GM21390 (cell line): ENCODE data around the gene THEM4.

ENCODE experiments used
- ATAC-seq: cut with Tn5 transposase; IDR thresholded peaks from one replicate; pipeline ENCODE4 v1.9.1; 2021; ENCODE audit not compliant: unreplicated experiment

Gene THEM4

GRCh38 chr1:151839082-151839412 lies 70.3 kb downstream of the THEM4 start:
- ATAC-seq, result no peak

- ATAC-seq, result no peak
Measured at GRCh38 chr1:151838222-151839081, 70.9 kb downstream of the THEM4 start.

- no peak for ATAC-seq
Measured at GRCh38 chr1:151837884-151838221, 71.5 kb downstream of the THEM4 start.

- no peak for ATAC-seq
Measured at GRCh38 chr1:151837197-151837596, 72.1 kb downstream of the THEM4 start.

- no peak for ATAC-seq
Measured at GRCh38 chr1:151835596-151835995, 73.7 kb downstream of the THEM4 start.

- ATAC-seq, result no peak
Measured at GRCh38 chr1:151834239-151834638, 75.1 kb downstream of the THEM4 start.

- ATAC-seq, result no peak
Measured at GRCh38 chr1:151833172-151833900, 76.0 kb downstream of the THEM4 start.

GRCh38 chr1:151832318-151832980 lies 76.9 kb downstream of the THEM4 start:
- no peak for ATAC-seq

- no peak for ATAC-seq
Measured at GRCh38 chr1:151831605-151832004, 77.7 kb downstream of the THEM4 start, which contains the start of gene RORC. TSS of gene RORC (minus strand) at chr1:151831802. CDS start at chr1:151831764, 38 bp downstream.

GRCh38 chr1:151831256-151831591 lies 78.1 kb downstream of the THEM4 start:
- ATAC-seq, result no peak

- ATAC-seq, result no peak
Measured at GRCh38 chr1:151830055-151830454, 79.3 kb downstream of the THEM4 start.

GRCh38 chr1:151829352-151830046 lies 79.8 kb downstream of the THEM4 start:
- ATAC-seq, result no peak

- no peak for ATAC-seq
Measured at GRCh38 chr1:151828921-151829320, 80.4 kb downstream of the THEM4 start.

- no peak for ATAC-seq
Measured at GRCh38 chr1:151827853-151828252, 81.5 kb downstream of the THEM4 start.

GRCh38 chr1:151825751-151826660 lies 83.3 kb downstream of the THEM4 start:
- ATAC-seq, result no peak

- no peak for ATAC-seq
Measured at GRCh38 chr1:151825204-151825603, 84.1 kb downstream of the THEM4 start.
